ENCODE results near the gene PHLPP1. TPM values are rescaled to one million over a fixed set of nuclear protein-coding genes. Genes with fewer than 3 reads are reported as not detected.

PHLPP1 gene
- total RNA-seq, 1 experiment from 2014 or later = 39.9 TPM

DNA sequence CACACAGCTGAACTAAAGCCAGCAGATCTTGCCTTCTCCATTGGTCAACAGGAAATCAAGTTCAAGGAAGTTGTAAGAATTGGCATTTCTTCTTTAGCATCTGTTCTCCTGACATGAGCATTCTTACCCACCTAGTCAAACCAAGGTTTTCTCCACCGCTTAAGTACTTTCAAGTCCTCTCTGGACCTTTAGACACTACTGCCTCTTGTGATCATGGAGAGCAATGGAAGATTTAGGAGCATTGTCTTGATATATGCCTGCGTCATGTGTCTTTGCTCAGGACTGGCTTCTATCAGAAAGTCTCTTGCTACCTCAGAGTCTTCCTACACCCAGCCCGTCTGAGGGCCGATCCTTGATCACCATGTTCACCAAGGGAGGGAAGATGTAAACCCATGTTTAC is 262.2 kb downstream of the PHLPP1 start:
- Histone ChIP-seq H3K9ac (ENCODE audit: extremely low read depth, insufficient read length, low read length) (no peak overlapping the region), H3K79me1 (ENCODE audit: insufficient read depth, low read depth, low read length, poor library complexity, severe bottlenecking) (no peaks in the 10 kb centered on the region), H4K5ac (ENCODE audit: insufficient read length, low read depth, low read length) (no peak overlapping the region), H2AFZ (ENCODE audit: low read length) (no peak overlapping the region), H2BK15ac (ENCODE audit: low read depth, low read length) (no peak overlapping the region), H3K56ac (ENCODE audit: insufficient read length, low read depth, low read length) (no peak overlapping the region), H3K27ac (ENCODE audit: insufficient read length, low read depth, low read length) (no peak overlapping the region), H2BK12ac (ENCODE audit: insufficient read length, low read depth, low read length) (no peak overlapping the region), H3K4ac (ENCODE audit: low read depth, low read length) (no peak overlapping the region), H3K18ac (ENCODE audit: insufficient read length, low read depth, low read length) (no peak overlapping the region), H4K91ac (ENCODE audit: insufficient read length, low read depth, low read length) (no peak overlapping the region), H2BK5ac (ENCODE audit: insufficient read length, low read length) (no peak overlapping the region), H3K9me3 (ENCODE audit: control insufficient read depth, low read depth, low read length) (no peaks in the 10 kb centered on the region), H2AK5ac (ENCODE audit: insufficient read length, low read length) (no peak overlapping the region), H2BK20ac (ENCODE audit: low read depth, low read length, poor library complexity, severe bottlenecking) (no peak overlapping the region), H3K79me2 (ENCODE audit: insufficient read depth, low read length) (no peaks in the 10 kb centered on the region), H4K20me1 (ENCODE audit: control insufficient read depth, insufficient read depth, insufficient read length) (no peaks in the 10 kb centered on the region), H3K14ac (ENCODE audit: insufficient read depth, low read length) (no peak overlapping the region), H3K4me2 (ENCODE audit: insufficient read depth, insufficient read length, low read length) (no peak overlapping the region), H3K23ac (ENCODE audit: insufficient read length, low read depth, low read length) (no peak overlapping the region), H3K27me3 (ENCODE audit: insufficient read depth, low read length) (no peaks in the 10 kb centered on the region), H4K8ac (replicated peaks; ENCODE audit: insufficient read length, low read depth, low read length) (no peak overlapping the region), H3T11ph (ENCODE audit: low read length) (no peak overlapping the region), H2BK120ac (ENCODE audit: low read depth, low read length, poor library complexity, severe bottlenecking) (no peak overlapping the region), H3K4me1 (ENCODE audit: insufficient read depth, low read length) (no peaks in the 10 kb centered on the region), H3K23me2 (ENCODE audit: insufficient read length, low read depth, low read length, poor library complexity, severe bottlenecking) (no peaks in the 10 kb centered on the region)
- peaks cover 7 to 17% of the 10 kb centered on the region in 2 experiments for H3K4me1 Mint-ChIP-seq
- peak overlapping the region in 1 of 3 experiments; percentile 55; a peak in 1 of 7 replicates for H3K27ac Mint-ChIP-seq
- peaks cover 32 to 62% (median 47%) of the 10 kb centered on the region in 3 experiments; a peak in 6 of 7 replicates for H3K36me3 Mint-ChIP-seq (ENCODE audit: insufficient read depth in 1 of 3, low read depth in 3 of 3)
- DNase-seq = no peak
- TF ChIP-seq, protein P1, sequence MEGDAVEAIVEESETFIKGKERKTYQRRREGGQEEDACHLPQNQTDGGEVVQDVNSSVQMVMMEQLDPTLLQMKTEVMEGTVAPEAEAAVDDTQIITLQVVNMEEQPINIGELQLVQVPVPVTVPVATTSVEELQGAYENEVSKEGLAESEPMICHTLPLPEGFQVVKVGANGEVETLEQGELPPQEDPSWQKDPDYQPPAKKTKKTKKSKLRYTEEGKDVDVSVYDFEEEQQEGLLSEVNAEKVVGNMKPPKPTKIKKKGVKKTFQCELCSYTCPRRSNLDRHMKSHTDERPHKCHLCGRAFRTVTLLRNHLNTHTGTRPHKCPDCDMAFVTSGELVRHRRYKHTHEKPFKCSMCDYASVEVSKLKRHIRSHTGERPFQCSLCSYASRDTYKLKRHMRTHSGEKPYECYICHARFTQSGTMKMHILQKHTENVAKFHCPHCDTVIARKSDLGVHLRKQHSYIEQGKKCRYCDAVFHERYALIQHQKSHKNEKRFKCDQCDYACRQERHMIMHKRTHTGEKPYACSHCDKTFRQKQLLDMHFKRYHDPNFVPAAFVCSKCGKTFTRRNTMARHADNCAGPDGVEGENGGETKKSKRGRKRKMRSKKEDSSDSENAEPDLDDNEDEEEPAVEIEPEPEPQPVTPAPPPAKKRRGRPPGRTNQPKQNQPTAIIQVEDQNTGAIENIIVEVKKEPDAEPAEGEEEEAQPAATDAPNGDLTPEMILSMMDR (conservative IDR thresholded peaks at IDR 0.05) = no peak
- no peaks in the 10 kb centered on the region for H3K9me3 Mint-ChIP-seq
- no CpG with 5 or more reads among the region's 4 CpGs for WGBS (ENCODE audit: extremely low coverage, insufficient read length, low lambda C conversion rate)
- no peak overlapping the region for H3K4me3 Mint-ChIP-seq
- H3K27me3 Mint-ChIP-seq (ENCODE audit: low read depth) = no peaks in the 10 kb centered on the region

Measured in H9 (cell line).